HG02588 (cell line): ENCODE data around the gene TUT4.

ENCODE experiments used
- ATAC-seq: cut with Tn5 transposase; IDR thresholded peaks from one replicate; pipeline ENCODE4 v1.9.1; 2021; ENCODE audit warnings: mild to moderate bottlenecking, moderate library complexity; ENCODE audit not compliant: unreplicated experiment

The TUT4 gene

GRCh38 chr1:52473039-52473438 is 79.9 kb downstream of the TUT4 start:
- ATAC-seq, result no peak

- no peak for ATAC-seq
Observed at GRCh38 chr1:52472384-52472783, 80.5 kb downstream of the TUT4 start.

GRCh38 chr1:52469108-52469507 is 83.8 kb downstream of the TUT4 start:
- no peak for ATAC-seq

GRCh38 chr1:52463891-52464290 is 89.0 kb downstream of the TUT4 start:
- no peak for ATAC-seq

GRCh38 chr1:52461821-52462220 is 91.1 kb downstream of the TUT4 start:
- no peak for ATAC-seq

- ATAC-seq, result no peak
Observed at GRCh38 chr1:52460694-52461093, 92.2 kb downstream of the TUT4 start.

GRCh38 chr1:52455686-52456085 is 97.2 kb downstream of the TUT4 start:
- no peak for ATAC-seq

- no peak for ATAC-seq
Observed at GRCh38 chr1:52454779-52455178, 98.1 kb downstream of the TUT4 start.

GRCh38 chr1:52454127-52454526 is 98.8 kb downstream of the TUT4 start:
- ATAC-seq, result no peak

- no peak for ATAC-seq
Observed at GRCh38 chr1:52444463-52444862, 108.4 kb downstream of the TUT4 start.

GRCh38 chr1:52439976-52440375 is 112.9 kb downstream of the TUT4 start:
- ATAC-seq, result no peak

GRCh38 chr1:52436817-52437216 is 116.1 kb downstream of the TUT4 start:
- no peak for ATAC-seq

- ATAC-seq, result no peak
Observed at GRCh38 chr1:52435650-52436049, 117.2 kb downstream of the TUT4 start.

GRCh38 chr1:52435211-52435610 is 117.7 kb downstream of the TUT4 start:
- ATAC-seq, result no peak

GRCh38 chr1:52432807-52433206 is 120.1 kb downstream of the TUT4 start:
- ATAC-seq, result no peak

GRCh38 chr1:52427152-52427551 is 125.7 kb downstream of the TUT4 start:
- ATAC-seq, result no peak

GRCh38 chr1:52426371-52426770 is 126.5 kb downstream of the TUT4 start:
- ATAC-seq, result no peak

- ATAC-seq, result no peak
Observed at GRCh38 chr1:52424813-52425212, 128.1 kb downstream of the TUT4 start.

GRCh38 chr1:52424231-52424636 is 128.7 kb downstream of the TUT4 start:
- no peak for ATAC-seq

- no peak for ATAC-seq
Observed at GRCh38 chr1:52423771-52424170, 129.1 kb downstream of the TUT4 start.

GRCh38 chr1:52423055-52423454 is 129.8 kb downstream of the TUT4 start:
- no peak for ATAC-seq

- ATAC-seq, result no peak
Observed at GRCh38 chr1:52420713-52421112, 132.2 kb downstream of the TUT4 start.

GRCh38 chr1:52416811-52417210 is 136.1 kb downstream of the TUT4 start:
- ATAC-seq, result no peak

- no peak for ATAC-seq
Observed at GRCh38 chr1:52414942-52415341, 137.9 kb downstream of the TUT4 start.
